Forelimb muscle (tissue), 1 donor: Measurements from ENCODE around the gene AGTRAP. TPM values are rescaled to one million over a fixed set of nuclear protein-coding genes. Genes with fewer than 3 reads are reported as not detected.

ENCODE experiments used
- DNase-seq: peaks from one replicate; pipeline ENCODE4 v3.0.0-alpha.2; 2013; ENCODE audit warnings: low read depth
- polyA plus RNA-seq: library from polyadenylated mRNA; unstranded; fragments of 120-200 nt; gene quantifications from one replicate; pipeline ENCODE4 v1.2.1, GENCODE V29; 2013; ENCODE audit not compliant: insufficient read length

AGTRAP gene
- polyA plus RNA-seq, 1 donor: 18.2 TPM

GRCh38 chr1:11733306-11733705 is 2.6 kb upstream of the AGTRAP start:
- DNase-seq: no peak

DNA sequence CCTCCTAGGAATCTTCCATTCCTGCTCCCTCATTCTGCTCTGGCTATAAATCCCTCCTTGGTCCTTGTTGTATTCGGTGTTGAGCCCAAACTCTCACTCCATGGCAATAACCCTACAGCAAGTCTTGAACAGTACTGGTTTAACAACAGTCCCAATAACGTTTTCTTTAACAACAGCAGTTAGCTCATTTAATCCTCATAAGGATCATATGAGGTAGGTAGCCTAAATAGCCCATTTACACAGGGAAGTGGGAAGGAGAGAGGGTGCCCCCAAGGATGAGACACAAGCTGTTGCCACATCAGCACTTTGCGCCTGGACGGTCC is 444 bp upstream of the AGTRAP start:
- DNase-seq: no peak

DNA sequence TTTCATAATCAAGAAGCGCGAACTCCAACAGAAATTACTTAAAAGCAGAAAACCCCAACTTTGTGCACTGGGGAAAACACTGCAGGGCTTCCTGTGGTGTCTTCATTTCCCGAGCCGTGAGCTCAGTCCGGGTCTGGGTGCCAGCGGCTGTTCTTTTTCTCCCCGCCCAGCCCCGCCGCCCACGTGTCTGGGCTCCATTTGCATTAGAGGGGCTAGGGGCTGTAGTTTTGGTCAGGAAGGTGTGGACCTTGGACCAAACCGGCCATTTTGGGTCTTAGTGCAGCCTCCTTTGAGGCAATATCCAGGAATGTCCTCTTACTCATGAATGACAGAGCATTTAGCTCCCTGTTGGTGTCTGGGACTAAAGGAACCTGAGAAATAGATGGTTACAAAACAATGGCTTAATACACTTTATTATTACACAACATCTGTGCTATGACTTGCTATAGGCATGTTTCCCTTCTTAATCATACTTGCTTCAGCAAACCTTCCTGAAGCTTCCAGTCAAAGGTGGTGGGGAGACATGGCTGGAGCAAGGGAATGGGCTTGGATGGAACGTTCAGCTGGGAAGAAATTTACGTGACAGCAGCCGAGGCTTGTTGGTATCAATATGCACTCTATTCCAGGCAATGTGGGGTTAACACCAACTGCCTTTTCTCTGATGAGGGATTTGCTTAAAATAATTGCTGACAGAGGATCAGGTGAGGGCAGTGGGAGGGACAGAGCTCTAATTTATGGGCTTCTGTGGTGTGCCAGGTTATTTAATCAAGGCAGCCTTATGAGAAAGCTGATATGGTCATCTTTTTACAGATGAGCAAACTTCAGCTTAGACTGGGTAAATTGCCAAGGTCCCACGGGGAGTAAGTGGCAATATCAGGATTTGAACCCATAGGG is 1.1 kb downstream of the AGTRAP start:
- no peak for DNase-seq

- DNase-seq: no peak
Observed at GRCh38 chr1:11738096-11738495, 2.2 kb downstream of the AGTRAP start.

- no peak for DNase-seq
Observed at GRCh38 chr1:11738783-11739182, 2.8 kb downstream of the AGTRAP start.

- no peak for DNase-seq
Observed at GRCh38 chr1:11740258-11741192, 4.6 kb downstream of the AGTRAP start.

GRCh38 chr1:11741482-11741881 is 5.5 kb downstream of the AGTRAP start:
- DNase-seq: no peak

DNA sequence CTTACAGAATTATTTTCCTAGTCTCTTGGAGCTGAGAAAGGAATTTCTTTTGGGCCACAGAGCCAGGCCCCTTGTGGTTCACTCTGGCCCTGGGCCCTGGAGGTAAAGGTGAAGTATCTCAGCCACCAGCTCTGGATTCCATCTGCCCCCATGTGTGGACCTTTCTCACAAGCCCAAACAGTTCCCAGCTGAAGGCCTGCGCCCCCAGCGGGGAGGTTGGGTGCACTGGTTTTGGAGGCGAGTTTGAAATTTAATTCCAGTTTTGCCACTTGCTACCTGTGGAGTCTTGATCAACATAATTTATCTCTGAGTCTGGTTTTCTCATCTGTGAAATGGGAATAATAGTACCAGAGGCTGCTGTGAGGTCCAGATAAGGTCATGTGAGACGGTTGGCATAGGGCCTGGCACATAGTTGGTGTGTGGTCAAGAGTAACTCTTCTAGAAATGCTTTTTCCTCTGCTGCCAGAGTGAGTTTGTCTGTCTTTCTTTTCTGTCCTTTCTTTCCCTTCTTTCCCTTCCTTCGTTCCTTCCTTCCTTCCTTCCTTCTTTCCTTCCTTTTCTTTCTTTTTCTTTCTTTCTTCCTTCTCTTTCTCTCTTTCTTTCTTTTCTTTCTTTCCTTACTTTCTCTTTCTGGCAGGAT is 6.1 kb downstream of the AGTRAP start:
- no peak for DNase-seq

GRCh38 chr1:11744287-11744686 is 8.4 kb downstream of the AGTRAP start:
- DNase-seq: no peak

- no peak for DNase-seq
Observed at GRCh38 chr1:11746092-11746491, 10.2 kb downstream of the AGTRAP start.

DNA sequence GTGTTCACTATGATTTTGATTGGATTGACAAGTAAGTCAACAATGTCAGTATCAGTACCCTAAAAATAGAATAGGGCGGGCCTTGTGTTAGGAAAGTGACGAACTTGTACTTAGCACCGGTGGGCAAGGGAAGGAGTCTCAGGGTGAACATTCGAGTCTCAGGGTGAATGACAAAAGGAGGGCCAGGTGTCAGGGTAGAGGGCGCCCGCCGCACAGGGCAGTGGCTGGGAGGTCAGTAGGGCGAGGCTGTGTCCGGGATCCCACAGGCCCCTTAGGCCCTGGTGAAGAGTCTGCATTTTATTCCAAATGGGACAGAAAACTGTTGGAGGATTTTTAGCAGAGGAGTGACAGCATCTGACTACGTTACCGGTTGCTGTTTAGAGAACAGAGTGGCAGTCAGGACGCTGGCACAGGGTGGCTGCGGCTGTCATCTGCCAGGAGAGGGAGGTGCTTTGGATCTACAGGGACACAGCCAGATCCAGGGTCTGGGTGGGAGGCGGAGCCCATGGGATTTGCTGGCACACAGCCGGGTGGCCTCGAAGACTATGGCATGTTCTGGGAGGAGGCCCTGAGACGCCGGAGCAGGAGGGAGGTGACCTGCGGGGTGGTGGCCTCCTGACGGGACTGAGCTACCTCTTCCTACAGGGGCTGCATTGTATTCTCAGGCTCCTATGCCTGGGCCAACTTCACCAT is 11.0 kb downstream of the AGTRAP start:
- no peak for DNase-seq

- no peak for DNase-seq
Observed at GRCh38 chr1:11748294-11749202, 12.6 kb downstream of the AGTRAP start.

GRCh38 chr1:11749203-11749689 is 13.3 kb downstream of the AGTRAP start:
- DNase-seq: no peak

DNA sequence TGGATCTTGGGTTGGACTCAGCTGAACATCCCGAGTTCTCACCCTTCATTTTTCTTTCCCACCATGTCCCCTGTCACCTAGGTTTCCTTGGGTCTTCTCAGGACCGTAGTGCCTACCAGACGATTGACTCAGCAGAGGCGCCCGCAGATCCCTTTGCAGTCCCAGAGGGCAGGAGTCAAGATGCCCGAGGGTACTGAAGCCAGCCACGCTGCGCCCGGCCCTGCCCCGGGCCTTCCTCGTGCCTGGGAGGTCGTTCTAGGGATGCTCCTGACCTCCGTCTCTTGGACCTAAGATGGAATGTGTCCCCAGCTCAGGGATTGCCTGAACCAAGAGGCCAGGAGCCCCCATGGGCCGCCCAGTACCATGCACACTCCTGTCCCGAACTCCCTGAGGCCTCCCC is 14.1 kb downstream of the AGTRAP start:
- no peak for DNase-seq

- no peak for DNase-seq
Observed at GRCh38 chr1:11751087-11751486, 15.2 kb downstream of the AGTRAP start.

DNA sequence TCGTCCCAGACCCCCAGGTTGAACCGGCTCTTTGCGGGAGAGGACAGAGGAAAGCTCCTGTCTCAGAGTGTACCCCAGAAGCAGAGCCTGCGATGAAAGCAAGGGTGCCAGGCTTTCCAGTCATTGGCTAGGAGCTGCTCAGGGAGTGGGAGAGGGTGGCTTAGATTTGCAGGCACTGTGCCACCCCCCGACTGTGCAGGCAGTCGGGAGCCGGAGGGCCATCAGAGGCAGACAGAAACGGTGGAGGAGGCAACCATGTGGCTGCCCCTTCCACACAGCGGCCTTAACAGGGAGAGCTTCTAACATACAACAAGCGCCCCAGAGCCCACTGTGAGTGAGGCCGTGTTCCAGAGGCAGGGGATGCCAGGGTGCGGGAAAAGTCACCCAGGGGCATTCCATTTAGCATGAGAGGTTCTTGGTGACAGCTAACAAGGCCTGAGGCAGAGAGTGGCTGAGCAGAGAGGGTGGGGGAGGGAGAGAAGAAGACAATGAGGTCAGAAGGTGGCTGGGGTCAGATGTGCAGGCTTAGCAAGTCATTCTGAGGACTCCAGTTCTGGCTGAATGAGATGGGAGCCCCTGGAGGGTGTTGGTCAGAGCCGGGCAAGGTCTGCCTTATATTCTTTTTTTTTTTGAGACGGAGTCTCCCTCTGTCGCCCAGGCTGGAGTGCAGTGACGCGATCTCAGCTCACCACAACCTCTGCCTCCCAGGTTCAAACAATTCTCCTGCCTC is 16.6 kb downstream of the AGTRAP start:
- DNase-seq: no peak

DNA sequence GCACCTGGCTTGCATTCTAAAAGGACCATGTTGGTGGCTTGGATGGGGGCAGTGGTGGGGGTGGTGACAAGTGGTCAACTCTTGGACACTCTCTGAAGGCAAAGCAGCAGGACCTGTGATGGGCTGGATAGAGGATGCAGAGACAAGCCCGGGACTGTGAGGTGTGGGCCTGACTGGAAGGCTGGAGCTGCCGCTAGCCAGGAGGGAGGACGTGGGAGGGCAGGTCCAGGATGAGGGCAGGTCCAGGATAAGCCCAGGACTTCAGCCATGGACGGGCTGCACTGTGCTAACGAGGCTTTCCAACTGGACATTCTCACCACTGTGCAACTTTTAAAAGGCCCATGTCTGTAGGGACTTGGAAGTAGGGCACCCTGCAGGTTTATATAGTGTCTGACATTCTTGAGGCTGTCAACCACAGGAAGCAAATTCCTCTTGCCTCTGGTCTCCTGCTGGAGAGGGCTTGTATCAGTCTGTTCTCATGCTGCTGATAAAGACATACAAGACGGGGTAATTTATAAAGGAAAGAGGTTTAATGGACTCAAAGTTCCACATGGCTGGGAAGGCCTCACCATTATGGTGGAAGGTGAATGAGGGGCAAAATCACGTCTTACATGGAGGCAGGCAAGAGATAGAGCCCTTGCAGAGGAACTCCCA is 17.7 kb downstream of the AGTRAP start:
- no peak for DNase-seq

DNA sequence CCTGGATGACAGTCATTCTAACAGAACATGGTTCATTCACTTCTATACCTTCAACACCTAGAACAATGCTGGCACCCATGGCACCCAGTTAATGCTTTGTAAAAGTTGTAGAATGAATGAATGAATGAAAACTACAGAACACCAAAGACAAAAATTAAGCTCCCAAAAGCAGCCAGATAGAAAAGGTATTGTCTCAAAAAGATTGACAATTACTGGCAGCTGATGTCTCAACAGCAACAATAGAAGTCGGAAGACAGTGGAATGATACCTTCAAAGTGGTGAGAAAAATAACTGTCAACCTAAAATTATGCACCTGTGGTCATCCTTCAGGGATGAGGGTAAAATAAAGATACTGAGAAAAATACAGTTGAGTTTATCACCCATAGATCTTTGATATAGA is 21.1 kb downstream of the AGTRAP start:
- no peak for DNase-seq

GRCh38 chr1:11759791-11760190 is 23.9 kb downstream of the AGTRAP start:
- DNase-seq: no peak
